RWPE2 (cell line): ENCODE measurements around the gene FOXL3.
A peak's percentile ranks its signal among the peaks of the same experiment; 100 is the strongest.
"Not testable (repeated sequence)": the region's sequence is repeated elsewhere in the genome, so short reads cannot be mapped to it uniquely, and the experiment has no call there.

Source experiments
- ATAC-seq: fragments of 200-7000 bp; cut with Tn5 transposase; 3 replicates; pipeline ENCODE4 v1.9.1; 2021; ENCODE audit warnings: low read depth
- DNase-seq: peaks from one replicate; pipeline ENCODE4 v3.0.0-alpha.2; 2020; ENCODE audit warnings: low spot score
- H3K27ac ChIP-seq: fragments of 450-650 bp; 2 replicates; pipeline ENCODE4 v1.5.1; 2017; ENCODE audit warnings: mild to moderate bottlenecking; ENCODE audit not compliant: poor library complexity, severe bottlenecking
- H3K27me3 ChIP-seq: fragments of 250-450 bp; sonication (Bioruptor Pico); 2 replicates; pipeline ENCODE4 v1.5.1; 2021; ENCODE audit warnings: mild to moderate bottlenecking, moderate library complexity; ENCODE audit not compliant: insufficient read depth, poor library complexity, severe bottlenecking
- H3K36me3 ChIP-seq: fragments of 250-450 bp; sonication (Bioruptor Pico); 2 replicates; pipeline ENCODE4 v1.5.1; 2020; ENCODE audit warnings: low read depth, mild to moderate bottlenecking, moderate library complexity
- H3K4me1 ChIP-seq: fragments of 250-450 bp; sonication (Bioruptor Pico); 2 replicates; pipeline ENCODE4 v1.5.1; 2021; ENCODE audit warnings: mild to moderate bottlenecking, moderate library complexity; ENCODE audit not compliant: insufficient read depth, poor library complexity, severe bottlenecking
- H3K4me3 ChIP-seq: fragments of 250-450 bp; sonication (Bioruptor Pico); 2 replicates; pipeline ENCODE4 v1.5.1; 2021; ENCODE audit warnings: mild to moderate bottlenecking, moderate library complexity; ENCODE audit not compliant: severe bottlenecking
- H3K9me3 ChIP-seq: fragments of 250-450 bp; sonication (Bioruptor Pico); 2 replicates; pipeline ENCODE4 v1.5.1; 2021; ENCODE audit warnings: mild to moderate bottlenecking, moderate library complexity; ENCODE audit not compliant: severe bottlenecking
- TF ChIP-seq, protein P1 (sequence below): fragments of 450-650 bp; IDR thresholded peaks from one replicate; pipeline ENCODE4 v1.5.1; 2017; ENCODE audit warnings: mild to moderate bottlenecking, moderate library complexity; ENCODE audit not compliant: poor library complexity, severe bottlenecking

Gene FOXL3

GRCh38 chr7:261341-262250, 28.4 kb upstream of the FOXL3 start:
- ATAC-seq (no peak), DNase-seq (peak; percentile 61)
- no peaks in the 10 kb centered on the region for H3K27me3 ChIP-seq
- H3K36me3 ChIP-seq, result peaks cover 20% of the 10 kb centered on the region
- TF ChIP-seq, protein P1, sequence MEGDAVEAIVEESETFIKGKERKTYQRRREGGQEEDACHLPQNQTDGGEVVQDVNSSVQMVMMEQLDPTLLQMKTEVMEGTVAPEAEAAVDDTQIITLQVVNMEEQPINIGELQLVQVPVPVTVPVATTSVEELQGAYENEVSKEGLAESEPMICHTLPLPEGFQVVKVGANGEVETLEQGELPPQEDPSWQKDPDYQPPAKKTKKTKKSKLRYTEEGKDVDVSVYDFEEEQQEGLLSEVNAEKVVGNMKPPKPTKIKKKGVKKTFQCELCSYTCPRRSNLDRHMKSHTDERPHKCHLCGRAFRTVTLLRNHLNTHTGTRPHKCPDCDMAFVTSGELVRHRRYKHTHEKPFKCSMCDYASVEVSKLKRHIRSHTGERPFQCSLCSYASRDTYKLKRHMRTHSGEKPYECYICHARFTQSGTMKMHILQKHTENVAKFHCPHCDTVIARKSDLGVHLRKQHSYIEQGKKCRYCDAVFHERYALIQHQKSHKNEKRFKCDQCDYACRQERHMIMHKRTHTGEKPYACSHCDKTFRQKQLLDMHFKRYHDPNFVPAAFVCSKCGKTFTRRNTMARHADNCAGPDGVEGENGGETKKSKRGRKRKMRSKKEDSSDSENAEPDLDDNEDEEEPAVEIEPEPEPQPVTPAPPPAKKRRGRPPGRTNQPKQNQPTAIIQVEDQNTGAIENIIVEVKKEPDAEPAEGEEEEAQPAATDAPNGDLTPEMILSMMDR, result no peak
- H3K27ac ChIP-seq, result no peak overlapping the region
- no peak overlapping the region for H3K4me3 ChIP-seq
- peaks cover 13% of the 10 kb centered on the region for H3K9me3 ChIP-seq
- peaks cover 6% of the 10 kb centered on the region for H3K4me1 ChIP-seq

- H3K27me3 ChIP-seq, result no peaks in the 10 kb centered on the region
- no peak overlapping the region for H3K4me3 ChIP-seq
- H3K4me1 ChIP-seq, result peaks cover 6% of the 10 kb centered on the region
- TF ChIP-seq, protein P1, result no peak
- no peak for DNase-seq
- H3K36me3 ChIP-seq, result peaks cover 14% of the 10 kb centered on the region
- peaks cover 13% of the 10 kb centered on the region for H3K9me3 ChIP-seq
- no peak overlapping the region for H3K27ac ChIP-seq
- ATAC-seq, result no peak
Observed at GRCh38 chr7:262251-262572, 27.8 kb upstream of the FOXL3 start.

DNA sequence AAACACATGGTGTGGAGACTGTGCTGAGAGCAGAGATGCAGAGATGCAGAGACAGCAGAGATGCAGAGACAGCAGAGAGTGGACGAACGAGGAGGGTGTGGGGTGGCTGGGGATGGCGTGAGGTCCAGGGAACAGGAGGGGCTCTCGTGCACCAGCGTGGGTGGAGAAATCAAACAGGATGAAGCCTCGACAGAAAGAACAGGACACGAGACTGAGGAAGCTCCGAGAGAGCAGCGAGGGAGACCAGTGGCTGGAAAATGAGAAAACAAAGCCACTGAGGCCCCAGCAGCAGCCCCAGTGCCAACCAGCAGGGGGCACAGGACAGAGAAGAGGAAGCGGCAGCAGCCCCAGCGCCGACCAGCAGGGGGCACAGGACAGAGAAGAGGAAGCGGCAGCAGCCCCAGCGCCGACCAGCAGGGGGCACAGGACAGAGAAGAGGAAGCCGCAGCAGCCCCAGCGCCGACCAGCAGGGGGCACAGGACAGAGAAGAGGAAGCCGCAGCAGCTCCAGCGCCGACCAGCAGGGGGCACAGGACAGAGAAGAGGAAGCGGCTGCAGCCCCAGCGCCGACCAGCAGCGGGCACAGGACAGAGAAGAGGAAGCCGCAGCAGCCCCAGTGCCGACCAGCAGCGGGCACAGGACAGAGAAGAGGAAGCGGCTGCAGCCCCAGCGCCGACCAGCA, 27.2 kb upstream of the FOXL3 start:
- not testable (repeated sequence) for H3K4me3 ChIP-seq, H3K4me1 ChIP-seq, ATAC-seq, H3K27me3 ChIP-seq, H3K27ac ChIP-seq
- peaks cover 12% of the 10 kb centered on the region for H3K36me3 ChIP-seq
- H3K9me3 ChIP-seq, result peaks cover 13% of the 10 kb centered on the region
- DNase-seq, result peak; percentile 35

DNA sequence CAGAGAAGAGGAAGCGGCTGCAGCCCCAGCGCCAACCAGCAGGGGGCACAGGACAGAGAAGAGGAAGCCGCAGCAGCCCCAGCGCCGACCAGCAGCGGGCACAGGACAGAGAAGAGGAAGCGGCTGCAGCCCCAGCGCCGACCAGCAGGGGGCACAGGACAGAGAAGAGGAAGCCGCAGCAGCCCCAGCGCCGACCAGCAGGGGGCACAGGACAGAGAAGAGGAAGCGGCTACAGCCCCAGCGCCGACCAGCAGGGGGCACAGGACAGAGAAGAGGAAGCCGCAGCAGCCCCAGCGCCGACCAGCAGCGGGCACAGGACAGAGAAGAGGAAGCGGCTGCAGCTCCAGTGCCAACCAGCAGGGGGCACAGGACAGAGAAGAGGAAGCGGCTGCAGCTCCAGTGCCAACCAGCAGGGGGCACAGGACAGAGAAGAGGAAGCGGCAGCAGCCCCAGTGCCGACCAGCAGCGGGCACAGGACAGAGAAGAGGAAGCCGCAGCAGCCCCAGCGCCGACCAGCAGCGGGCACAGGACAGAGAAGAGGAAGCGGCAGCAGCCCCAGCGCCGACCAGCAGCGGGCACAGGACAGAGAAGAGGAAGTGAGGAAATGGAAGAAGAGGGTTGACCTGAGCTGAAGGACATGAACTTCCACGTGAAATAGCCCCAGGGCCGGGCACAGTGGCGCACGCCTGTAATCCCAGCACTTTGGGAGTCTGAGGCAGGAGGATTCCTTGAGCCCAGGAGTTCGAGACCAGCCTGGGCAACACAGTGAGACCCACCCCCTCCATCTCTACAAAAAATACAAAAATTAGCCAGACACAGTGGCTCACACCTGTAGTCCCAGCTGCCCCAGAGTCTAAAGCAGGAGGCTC, 26.3 kb upstream of the FOXL3 start:
- ATAC-seq, H3K4me1 ChIP-seq, H3K27ac ChIP-seq, H3K4me3 ChIP-seq, H3K27me3 ChIP-seq: not testable (repeated sequence)
- DNase-seq, result peak; percentile 39
- peaks cover 13% of the 10 kb centered on the region for H3K9me3 ChIP-seq
- H3K36me3 ChIP-seq, result peaks cover 12% of the 10 kb centered on the region

GRCh38 chr7:264541-265191, 25.3 kb upstream of the FOXL3 start:
- TF ChIP-seq, protein P1, result no peak
- ATAC-seq, result peak; percentile 35
- no peak overlapping the region for H3K4me3 ChIP-seq
- H3K4me1 ChIP-seq, result peaks cover 6% of the 10 kb centered on the region
- peak; percentile 36 for DNase-seq
- no peak overlapping the region for H3K27ac ChIP-seq
- no peaks in the 10 kb centered on the region for H3K27me3 ChIP-seq
- peaks cover 9% of the 10 kb centered on the region for H3K36me3 ChIP-seq
- peaks cover 13% of the 10 kb centered on the region for H3K9me3 ChIP-seq
